22Rv1 (cell line): ENCODE results near the gene MUC6.

Experiments used
- ZFX ChIP-seq: fragments of 450-650 bp; IDR thresholded peaks from 2 replicates; pipeline ENCODE4 v1.6.1; 2017; ENCODE audit warnings: antibody characterized with exemption, borderline replicate concordance
- TF ChIP-seq, protein P1 (sequence below): fragments of 450-650 bp; IDR thresholded peaks from 2 replicates; pipeline ENCODE4 v1.5.1; 2017; ENCODE audit warnings: mild to moderate bottlenecking

DNA sequence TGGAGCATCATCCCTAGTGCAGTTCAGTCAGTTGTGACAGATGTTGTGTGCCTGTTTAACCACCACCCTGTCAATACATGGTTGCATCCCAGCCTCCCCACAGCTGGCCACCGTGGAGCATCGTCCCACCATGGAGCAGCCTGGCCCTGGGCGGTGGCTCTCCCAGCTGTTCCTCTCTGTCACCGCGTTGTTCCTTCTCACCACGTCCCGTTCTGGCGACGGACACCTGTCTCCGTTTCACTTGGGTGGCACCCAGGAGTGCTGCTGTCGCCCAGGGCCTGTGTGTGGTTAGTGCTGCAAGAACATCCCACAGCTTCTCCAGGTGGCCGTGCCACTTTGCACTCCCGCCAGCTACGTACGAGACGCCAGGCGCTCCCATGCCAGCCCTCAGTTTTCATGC lies 26.5 kb downstream of the MUC6 start:
- TF ChIP-seq, protein P1, sequence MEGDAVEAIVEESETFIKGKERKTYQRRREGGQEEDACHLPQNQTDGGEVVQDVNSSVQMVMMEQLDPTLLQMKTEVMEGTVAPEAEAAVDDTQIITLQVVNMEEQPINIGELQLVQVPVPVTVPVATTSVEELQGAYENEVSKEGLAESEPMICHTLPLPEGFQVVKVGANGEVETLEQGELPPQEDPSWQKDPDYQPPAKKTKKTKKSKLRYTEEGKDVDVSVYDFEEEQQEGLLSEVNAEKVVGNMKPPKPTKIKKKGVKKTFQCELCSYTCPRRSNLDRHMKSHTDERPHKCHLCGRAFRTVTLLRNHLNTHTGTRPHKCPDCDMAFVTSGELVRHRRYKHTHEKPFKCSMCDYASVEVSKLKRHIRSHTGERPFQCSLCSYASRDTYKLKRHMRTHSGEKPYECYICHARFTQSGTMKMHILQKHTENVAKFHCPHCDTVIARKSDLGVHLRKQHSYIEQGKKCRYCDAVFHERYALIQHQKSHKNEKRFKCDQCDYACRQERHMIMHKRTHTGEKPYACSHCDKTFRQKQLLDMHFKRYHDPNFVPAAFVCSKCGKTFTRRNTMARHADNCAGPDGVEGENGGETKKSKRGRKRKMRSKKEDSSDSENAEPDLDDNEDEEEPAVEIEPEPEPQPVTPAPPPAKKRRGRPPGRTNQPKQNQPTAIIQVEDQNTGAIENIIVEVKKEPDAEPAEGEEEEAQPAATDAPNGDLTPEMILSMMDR: no peak
- TF ChIP-seq ZFX: no peak
